Sigmoid colon (tissue), 4 donors: ENCODE data around the gene LRP11.

ENCODE experiments used
- CTCF ChIP-seq, 4 experiments: fragments of 450-650 bp in 3 of 4; fragments of 200-600 bp in 1 of 4; IDR thresholded peaks; one replicate each; pipeline ENCODE4 v1.5.1; 2016 to 2019; ENCODE audit warnings: antibody characterized with exemption in 4 of 4, mild to moderate bottlenecking in 3 of 4, moderate library complexity in 2 of 4
- EP300 ChIP-seq, 4 donors: sonication (generic); formaldehyde crosslinking; IDR thresholded peaks; one replicate each; pipeline ENCODE4 v1.6.1; 2017; ENCODE audit warnings: antibody characterized with exemption in 4 of 4

GRCh38 chr6:149842331-149842730 is 21.8 kb downstream of the LRP11 start:
- TF ChIP-seq CTCF (IDR thresholded peaks at IDR 0.05) (no peak), EP300 (IDR thresholded peaks at IDR 0.05) (no peak)
